HG03060 (cell line): Measurements from ENCODE around the gene WDFY2.
"Not testable (repeated sequence)": the region's sequence is repeated elsewhere in the genome, so short reads cannot be mapped to it uniquely, and the experiment has no call there.

Experiments used
- ATAC-seq: cut with Tn5 transposase; IDR thresholded peaks from one replicate; pipeline ENCODE4 v1.9.1; 2021; ENCODE audit warnings: low read depth, moderate number of reproducible peaks; ENCODE audit not compliant: unreplicated experiment

Gene WDFY2

GRCh38 chr13:51688937-51689662 lies 104.8 kb downstream of the WDFY2 start:
- no peak for ATAC-seq

GRCh38 chr13:51689663-51689996 lies 105.4 kb downstream of the WDFY2 start:
- no peak for ATAC-seq

GRCh38 chr13:51695677-51696076 lies 111.4 kb downstream of the WDFY2 start:
- not testable (repeated sequence) for ATAC-seq

GRCh38 chr13:51697181-51697580 lies 112.9 kb downstream of the WDFY2 start:
- ATAC-seq = no peak

- no peak for ATAC-seq
Measured at GRCh38 chr13:51697855-51698254, 113.6 kb downstream of the WDFY2 start.

GRCh38 chr13:51698352-51698751 lies 114.1 kb downstream of the WDFY2 start:
- ATAC-seq = no peak

- peak; percentile 67 for ATAC-seq
Measured at GRCh38 chr13:51704399-51705313, 120.4 kb downstream of the WDFY2 start.

GRCh38 chr13:51707461-51707860 lies 123.2 kb downstream of the WDFY2 start:
- no peak for ATAC-seq

- ATAC-seq = no peak
Measured at GRCh38 chr13:51713807-51714206, 129.5 kb downstream of the WDFY2 start.

- ATAC-seq = peak; percentile 67
Measured at GRCh38 chr13:51714663-51715168, 130.5 kb downstream of the WDFY2 start.

- no peak for ATAC-seq
Measured at GRCh38 chr13:51715613-51716012, 131.4 kb downstream of the WDFY2 start.

- ATAC-seq = no peak
Measured at GRCh38 chr13:51717786-51718398, 133.6 kb downstream of the WDFY2 start.

GRCh38 chr13:51719394-51719793 lies 135.1 kb downstream of the WDFY2 start:
- no peak for ATAC-seq

- ATAC-seq = no peak
Measured at GRCh38 chr13:51721496-51721895, 137.2 kb downstream of the WDFY2 start.

- ATAC-seq = no peak
Measured at GRCh38 chr13:51723529-51723928, 139.3 kb downstream of the WDFY2 start.

- ATAC-seq = no peak
Measured at GRCh38 chr13:51724721-51725120, 140.5 kb downstream of the WDFY2 start.

GRCh38 chr13:51726446-51727193 lies 142.4 kb downstream of the WDFY2 start:
- no peak for ATAC-seq

GRCh38 chr13:51727634-51728274 lies 143.5 kb downstream of the WDFY2 start:
- no peak for ATAC-seq

- no peak for ATAC-seq
Measured at GRCh38 chr13:51728275-51728673, 144.0 kb downstream of the WDFY2 start.

- no peak for ATAC-seq
Measured at GRCh38 chr13:51728972-51729371, 144.7 kb downstream of the WDFY2 start.
